ENCODE results near the gene IGFBP5. TPM values are rescaled to one million over a fixed set of nuclear protein-coding genes. Genes with fewer than 3 reads are reported as not detected.

The IGFBP5 gene
- total RNA-seq, 2 donors from 2014 or later, result 162 to 319 TPM

GRCh38 chr2:216737676-216738075 lies 42.3 kb upstream of the IGFBP5 start:
- Histone ChIP-seq H3K36me3 (no peaks in the 10 kb centered on the region), H3K27ac (no peak overlapping the region), H3K4me3 (no peak overlapping the region), H3K9me3 (no peaks in the 10 kb centered on the region), H3K4me1 (replicated peaks) (peaks cover 4% of the 10 kb centered on the region), H3K27me3 (replicated peaks; ENCODE audit: insufficient read depth) (no peaks in the 10 kb centered on the region)
- intact Hi-C loops (cut with DNase I), result no loop called here
- TF ChIP-seq CTCF (IDR thresholded peaks at IDR 0.05), result no peak
- WGBS, result 95% methylated on average over 4 of the region's 4 CpGs
- DNase-seq (ENCODE audit: low spot score), result no peak

- Histone ChIP-seq H3K9me3 (no peaks in the 10 kb centered on the region), H3K36me3 (no peaks in the 10 kb centered on the region), H3K4me3 (no peak overlapping the region), H3K4me1 (replicated peaks) (peaks cover 4% of the 10 kb centered on the region), H3K27me3 (replicated peaks; ENCODE audit: insufficient read depth) (no peaks in the 10 kb centered on the region), H3K27ac (no peak overlapping the region)
- 0% methylated on average over 1 of the region's 1 CpG for WGBS
- intact Hi-C loops (cut with DNase I), result no loop called here
- no peak for DNase-seq (ENCODE audit: low spot score)
- TF ChIP-seq POLR2A (IDR thresholded peaks at IDR 0.05) (no peak), CTCF (IDR thresholded peaks at IDR 0.05) (no peak), POLR2AphosphoS5 (IDR thresholded peaks at IDR 0.05) (no peak)
Observed at GRCh38 chr2:216736326-216736725, 41.0 kb upstream of the IGFBP5 start.

- no peak for DNase-seq (ENCODE audit: low spot score)
- H3K4me3 ChIP-seq, result no peak overlapping the region
- no peaks in the 10 kb centered on the region for H3K9me3 ChIP-seq
- intact Hi-C loops (cut with DNase I), result no loop called here
- no peaks in the 10 kb centered on the region for H3K27me3 ChIP-seq (replicated peaks; ENCODE audit: insufficient read depth)
- TF ChIP-seq POLR2AphosphoS5 (IDR thresholded peaks at IDR 0.05) (no peak), POLR2A (IDR thresholded peaks at IDR 0.05) (no peak), CTCF (IDR thresholded peaks at IDR 0.05) (no peak)
- H3K4me1 ChIP-seq (replicated peaks), result peaks cover 4% of the 10 kb centered on the region
- no peaks in the 10 kb centered on the region for H3K36me3 ChIP-seq
- no peak overlapping the region for H3K27ac ChIP-seq
Observed at GRCh38 chr2:216735668-216736067, 40.3 kb upstream of the IGFBP5 start.

GRCh38 chr2:216735086-216735485 lies 39.7 kb upstream of the IGFBP5 start:
- no peak overlapping the region for H3K4me3 ChIP-seq
- intact Hi-C loops (cut with DNase I), result no loop called here
- no peaks in the 10 kb centered on the region for H3K4me1 ChIP-seq (replicated peaks)
- TF ChIP-seq POLR2A (IDR thresholded peaks at IDR 0.05) (no peak), POLR2AphosphoS5 (IDR thresholded peaks at IDR 0.05) (no peak), CTCF (IDR thresholded peaks at IDR 0.05) (no peak)
- H3K27ac ChIP-seq, result peak overlapping the region in 1 of 2 donors; percentile 41
- DNase-seq (ENCODE audit: low spot score), result no peak
- no peaks in the 10 kb centered on the region for H3K9me3 ChIP-seq
- no peaks in the 10 kb centered on the region for H3K36me3 ChIP-seq
- 78% methylated on average over 6 of the region's 6 CpGs for WGBS
- no peaks in the 10 kb centered on the region for H3K27me3 ChIP-seq (replicated peaks; ENCODE audit: insufficient read depth)

- no peaks in the 10 kb centered on the region for H3K27me3 ChIP-seq (replicated peaks; ENCODE audit: insufficient read depth)
- no peak overlapping the region for H3K27ac ChIP-seq
- 71% methylated on average over 7 of the region's 7 CpGs for WGBS
Observed at GRCh38 chr2:216733046-216733445, 37.7 kb upstream of the IGFBP5 start.

More at GRCh38 chr2:216733046-216733445, 37.7 kb upstream of the IGFBP5 start:
- intact Hi-C loops (cut with DNase I), result no loop called here
- no peak overlapping the region for H3K4me3 ChIP-seq
- no peaks in the 10 kb centered on the region for H3K36me3 ChIP-seq
- H3K9me3 ChIP-seq, result no peaks in the 10 kb centered on the region
- DNase-seq (ENCODE audit: low spot score), result no peak
- no peaks in the 10 kb centered on the region for H3K4me1 ChIP-seq (replicated peaks)
- TF ChIP-seq CTCF (IDR thresholded peaks at IDR 0.05) (no peak), POLR2AphosphoS5 (IDR thresholded peaks at IDR 0.05) (no peak), POLR2A (IDR thresholded peaks at IDR 0.05) (no peak)
